OCI-LY3 (cell line): Measurements from ENCODE around the gene ST8SIA5.

ENCODE experiments used
- CTCF ChIP-seq: fragments of 200-600, 300-600 bp; sonication (generic); IDR thresholded peaks from 2 replicates; pipeline ENCODE4 v1.5.1; 2014; ENCODE audit warnings: antibody characterized with exemption, low read length, low read depth
- EZH2phosphoT487 ChIP-seq: fragments of 200-600 bp; shearing (Covaris generic); IDR thresholded peaks from 2 replicates; pipeline ENCODE4 v1.6.1; 2018; ENCODE audit warnings: antibody characterized with exemption, mixed run types, low read depth

- no peak for TF ChIP-seq CTCF
- TF ChIP-seq EZH2phosphoT487, result no peak
Observed at GRCh38 chr18:46794607-46795006, 37.8 kb upstream of the ST8SIA5 start.
